H1 (cell line): Measurements from ENCODE around the gene NRN1.

ENCODE experiments used
- CTCF ChIP-seq, 3 experiments: IDR thresholded peaks; 1 replicate in 2 of 3; 2 replicates in 1 of 3; pipeline versions ENCODE4 v1.5.1 to v1.6.1; 2011; ENCODE audit warnings: low read length in 3 of 3, mild to moderate bottlenecking in 3 of 3, inconsistent platforms in 2 of 3, low read depth in 1 of 3, moderate library complexity in 1 of 3; ENCODE audit not compliant: insufficient read depth in 1 of 3; ENCODE audit errors: control extremely low read depth in 1 of 3
- EP300 ChIP-seq, 2 experiments: IDR thresholded peaks; 1 replicate in 1 of 2; 2 replicates in 1 of 2; pipeline ENCODE4 v1.6.1; 2011 to 2012; ENCODE audit warnings: low read depth in 2 of 2, low read length in 2 of 2, mild to moderate bottlenecking in 2 of 2, borderline replicate concordance in 1 of 2, inconsistent platforms in 1 of 2, moderate library complexity in 1 of 2
- EZH2 ChIP-seq: fragments of 200-600 bp; sonication (generic); IDR thresholded peaks from 2 replicates; pipeline ENCODE4 v1.7.1; 2012; ENCODE audit warnings: low read depth, mild to moderate bottlenecking, moderate library complexity, low read length, inconsistent platforms; ENCODE audit not compliant: severe bottlenecking
- JUN ChIP-seq: IDR thresholded peaks from 2 replicates; pipeline ENCODE4 v1.6.1; 2011; ENCODE audit warnings: low read depth, mild to moderate bottlenecking, improper control_type of control experiment, low read length
- JUND ChIP-seq: IDR thresholded peaks from 2 replicates; pipeline ENCODE4 v1.6.1; 2011; ENCODE audit warnings: mild to moderate bottlenecking, improper control_type of control experiment, low read length
- POLR2A ChIP-seq, 2 experiments: IDR thresholded peaks; 1 replicate in 1 of 2; 2 replicates in 1 of 2; pipeline ENCODE4 v1.6.1; 2011; ENCODE audit warnings: low read depth in 2 of 2, low read length in 2 of 2, mild to moderate bottlenecking in 2 of 2; ENCODE audit errors: control extremely low read depth in 1 of 2
- RFX5 ChIP-seq: IDR thresholded peaks from 2 replicates; pipeline ENCODE4 v1.6.1; 2011; ENCODE audit warnings: low read depth, low read length, improper control_type of control experiment, borderline replicate concordance
- SP1 ChIP-seq: IDR thresholded peaks from 2 replicates; pipeline ENCODE4 v1.6.1; 2011; ENCODE audit warnings: low read depth, low read length

GRCh38 chr6:5958921-5959320, 47.8 kb downstream of the NRN1 start:
- TF ChIP-seq SP1 (no peak), EZH2 (no peak), CTCF (IDR thresholded peaks at IDR 0.05; ENCODE audit: control extremely low read depth in 1 of 3, insufficient read depth in 1 of 3, low read depth in 1 of 3, low read length in 3 of 3) (no peak), JUN (no peak), JUND (no peak), RFX5 (no peak), POLR2A (IDR thresholded peaks at IDR 0.05; ENCODE audit: control extremely low read depth in 1 of 2, low read depth in 2 of 2, low read length in 2 of 2) (no peak), EP300 (IDR thresholded peaks at IDR 0.05; ENCODE audit: borderline replicate concordance in 1 of 2, low read depth in 2 of 2, low read length in 2 of 2) (no peak)
